BE2C (cell line): ENCODE data around the gene ARMC9.

Experiments used
- DNase-seq: peaks from one replicate; pipeline ENCODE4 v3.0.0-alpha.2; 2020
- H3K27me3 ChIP-seq: fragments of 250-450 bp; sonication (Bioruptor Pico); 2 replicates; pipeline ENCODE4 v1.5.1; 2020; ENCODE audit warnings: mild to moderate bottlenecking
- H3K36me3 ChIP-seq: fragments of 250-450 bp; sonication (Bioruptor Pico); 2 replicates; pipeline ENCODE4 v1.5.1; 2020; ENCODE audit warnings: mild to moderate bottlenecking
- H3K4me1 ChIP-seq: fragments of 250-450 bp; sonication (Bioruptor Pico); 2 replicates; pipeline ENCODE4 v1.5.1; 2020
- H3K4me3 ChIP-seq: 2 replicates; pipeline ENCODE4 v1.5.1; 2011; ENCODE audit warnings: low read depth, low read length
- H3K9me3 ChIP-seq: fragments of 250-450 bp; sonication (Bioruptor Pico); 2 replicates; pipeline ENCODE4 v1.5.1; 2020
- CTCF ChIP-seq: IDR thresholded peaks from 2 replicates; pipeline ENCODE4 v1.5.1; 2012; ENCODE audit warnings: mild to moderate bottlenecking, low read depth, low read length

Gene ARMC9

GRCh38 chr2:231415029-231415428, 216.6 kb downstream of the ARMC9 start:
- Histone ChIP-seq H3K27me3 (no peaks in the 10 kb centered on the region), H3K4me3 (no peak overlapping the region), H3K9me3 (no peaks in the 10 kb centered on the region), H3K4me1 (peaks cover 6% of the 10 kb centered on the region; the same call in 1 of the 2 replicates), H3K36me3 (no peaks in the 10 kb centered on the region)
- DNase-seq: no peak
- TF ChIP-seq CTCF: no peak

GRCh38 chr2:231418820-231419640, 220.6 kb downstream of the ARMC9 start:
- H3K9me3 ChIP-seq: no peaks in the 10 kb centered on the region
- no peaks in the 10 kb centered on the region for H3K27me3 ChIP-seq

DNA sequence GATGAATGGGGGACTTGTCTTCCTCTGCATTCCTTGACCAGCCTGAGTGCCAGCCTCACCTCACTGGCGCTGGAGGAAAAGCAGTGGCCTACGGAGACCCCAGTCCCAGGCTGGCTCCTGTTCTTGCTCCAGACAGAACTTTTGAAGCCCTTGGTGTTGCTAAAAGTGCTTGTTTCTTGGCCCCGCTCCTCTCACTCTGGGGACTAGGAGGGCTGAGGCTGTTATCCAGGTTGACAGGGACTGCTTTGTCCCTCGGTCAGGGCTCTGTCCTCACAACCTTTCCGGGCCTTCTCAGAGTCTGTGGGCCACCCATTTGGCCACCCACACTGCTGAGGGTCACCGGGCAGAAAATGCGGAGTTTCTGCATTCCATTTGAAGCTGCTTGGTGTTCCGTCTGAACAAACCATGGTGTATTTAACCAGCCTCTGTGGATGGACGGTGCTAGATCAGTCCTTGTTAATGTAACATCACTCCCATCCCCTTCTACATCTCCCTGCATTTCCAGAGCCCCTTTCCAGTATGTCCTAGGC, 222.7 kb downstream of the ARMC9 start:
- H3K4me1 ChIP-seq: no peaks in the 10 kb centered on the region
- no peak for TF ChIP-seq CTCF
- no peak overlapping the region for H3K4me3 ChIP-seq
- H3K9me3 ChIP-seq: no peaks in the 10 kb centered on the region
- H3K27me3 ChIP-seq: no peaks in the 10 kb centered on the region
- no peak for DNase-seq
- H3K36me3 ChIP-seq: no peaks in the 10 kb centered on the region

More at GRCh38 chr2:231418820-231419640, 220.6 kb downstream of the ARMC9 start:
- no peaks in the 10 kb centered on the region for H3K36me3 ChIP-seq
- TF ChIP-seq CTCF: no peak
- peaks cover 5% of the 10 kb centered on the region; the same call in 1 of the 2 replicates for H3K4me1 ChIP-seq
- no peak overlapping the region for H3K4me3 ChIP-seq
- DNase-seq: no peak

DNA sequence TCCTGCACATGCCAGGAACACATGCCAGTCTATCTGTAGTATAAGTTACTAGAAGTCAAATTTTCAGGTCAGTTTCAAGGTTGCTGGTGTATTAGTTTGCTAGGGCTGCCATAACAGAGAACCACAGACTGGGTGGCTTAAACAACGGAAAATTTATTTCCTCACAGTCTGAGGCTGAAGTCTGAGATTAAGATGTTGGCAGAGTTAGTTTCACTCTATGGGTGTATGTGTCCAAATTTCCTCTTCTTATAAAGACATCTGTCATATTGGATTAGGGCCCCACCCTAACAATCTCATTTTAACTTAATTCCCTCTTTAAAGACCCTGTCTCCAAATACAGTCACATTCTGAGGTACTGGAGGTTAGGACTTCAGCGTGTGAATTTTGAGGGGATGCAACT, 223.6 kb downstream of the ARMC9 start:
- DNase-seq: no peak
- no peaks in the 10 kb centered on the region for H3K27me3 ChIP-seq

DNA sequence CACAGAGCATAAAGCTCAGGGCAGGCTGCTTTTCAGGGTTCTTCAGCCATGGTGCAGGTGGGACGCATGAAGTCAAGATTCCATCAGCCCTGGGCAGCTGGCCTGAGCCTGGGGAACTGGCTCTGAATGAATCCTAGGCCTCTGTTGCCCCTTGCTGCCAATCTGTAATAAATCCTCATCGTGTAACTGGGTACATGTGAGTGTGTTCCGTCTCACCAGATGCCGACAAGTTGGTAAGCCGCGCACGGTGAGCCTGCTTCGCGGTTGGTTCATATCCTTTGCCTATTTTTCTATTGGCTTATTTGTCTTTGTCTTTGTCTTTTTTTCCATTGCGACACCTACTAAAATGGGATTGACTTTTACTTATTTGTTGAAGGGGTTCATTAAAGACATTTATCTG, 224.7 kb downstream of the ARMC9 start:
- H3K27me3 ChIP-seq: no peaks in the 10 kb centered on the region
- DNase-seq: no peak
- no peaks in the 10 kb centered on the region for H3K36me3 ChIP-seq
- H3K4me1 ChIP-seq: no peaks in the 10 kb centered on the region
- no peak for TF ChIP-seq CTCF
- no peaks in the 10 kb centered on the region for H3K9me3 ChIP-seq
- no peak overlapping the region for H3K4me3 ChIP-seq

More for the DNA sequence above, 223.6 kb downstream of the ARMC9 start:
- Histone ChIP-seq H3K4me1 (no peaks in the 10 kb centered on the region), H3K36me3 (no peaks in the 10 kb centered on the region), H3K4me3 (no peak overlapping the region), H3K9me3 (no peaks in the 10 kb centered on the region)
- TF ChIP-seq CTCF: no peak
